Stimulated activated CD8-positive, alpha-beta memory T cell treated with anti-CD3 and anti-CD28 coated beads, Interleukin-15, amount 100 ng/mL, for 1 hour (primary cell): ENCODE results near the gene DIP2C.

Experiments used
- DNase-seq: peaks from one replicate; pipeline ENCODE4 v3.0.0-alpha.2; 2020; ENCODE audit warnings: low read depth

Gene DIP2C

GRCh38 chr10:571688-572451 is 117.6 kb downstream of the DIP2C start:
- no peak for DNase-seq

- no peak for DNase-seq
These were observed 118.3 kb downstream of the DIP2C start for GRCh38 chr10:571166-571565.

- no peak for DNase-seq
These were observed 118.8 kb downstream of the DIP2C start for GRCh38 chr10:570628-571163.

GRCh38 chr10:569961-570627 is 119.4 kb downstream of the DIP2C start:
- no peak for DNase-seq

GRCh38 chr10:568848-569247 is 120.6 kb downstream of the DIP2C start:
- no peak for DNase-seq

GRCh38 chr10:567869-568268 is 121.6 kb downstream of the DIP2C start:
- DNase-seq: no peak

GRCh38 chr10:566241-566885 is 123.1 kb downstream of the DIP2C start:
- DNase-seq: no peak

- no peak for DNase-seq
These were observed 123.8 kb downstream of the DIP2C start for GRCh38 chr10:565676-566075.

GRCh38 chr10:565146-565545 is 124.3 kb downstream of the DIP2C start:
- DNase-seq: no peak

GRCh38 chr10:563827-564226 is 125.6 kb downstream of the DIP2C start:
- no peak for DNase-seq

- DNase-seq: no peak
These were observed 127.3 kb downstream of the DIP2C start for GRCh38 chr10:562142-562541.

GRCh38 chr10:561721-562120 is 127.7 kb downstream of the DIP2C start:
- no peak for DNase-seq

GRCh38 chr10:560314-560992 is 129.0 kb downstream of the DIP2C start:
- no peak for DNase-seq

- DNase-seq: no peak
These were observed 129.8 kb downstream of the DIP2C start for GRCh38 chr10:559767-560047.

GRCh38 chr10:558891-559766 is 130.3 kb downstream of the DIP2C start:
- DNase-seq: no peak

GRCh38 chr10:558364-558763 is 131.1 kb downstream of the DIP2C start:
- DNase-seq: no peak

- DNase-seq: no peak
These were observed 131.6 kb downstream of the DIP2C start for GRCh38 chr10:557792-558328.

- no peak for DNase-seq
These were observed 132.4 kb downstream of the DIP2C start for GRCh38 chr10:556971-557637.

GRCh38 chr10:555682-556350 is 133.7 kb downstream of the DIP2C start:
- no peak for DNase-seq

- no peak for DNase-seq
These were observed 134.2 kb downstream of the DIP2C start for GRCh38 chr10:555281-555680.
